ENCODE results near the gene PTPRT.

DNA sequence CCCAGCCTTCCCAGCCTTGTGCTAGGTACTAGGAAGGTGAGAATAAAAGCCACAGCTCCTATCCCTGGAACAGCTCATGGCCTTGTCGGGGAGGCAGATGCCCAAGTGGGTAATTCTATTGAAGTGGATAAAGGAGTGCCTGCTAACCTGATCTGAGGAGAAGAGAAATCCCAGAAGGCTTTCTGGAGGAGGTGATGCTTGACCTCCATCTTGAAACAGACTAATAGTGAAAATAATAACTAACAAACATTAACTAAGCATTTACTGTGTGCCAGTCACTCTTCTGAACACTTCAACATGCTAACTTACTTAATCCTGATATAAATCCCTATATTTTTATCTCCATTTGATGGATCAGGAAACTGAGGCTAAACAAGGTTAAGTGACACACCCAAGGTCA, 1078.4 kb downstream of the PTPRT start:
- no peak for TF ChIP-seq EP300 (IDR thresholded peaks at IDR 0.05)
- TF ChIP-seq, protein P1, sequence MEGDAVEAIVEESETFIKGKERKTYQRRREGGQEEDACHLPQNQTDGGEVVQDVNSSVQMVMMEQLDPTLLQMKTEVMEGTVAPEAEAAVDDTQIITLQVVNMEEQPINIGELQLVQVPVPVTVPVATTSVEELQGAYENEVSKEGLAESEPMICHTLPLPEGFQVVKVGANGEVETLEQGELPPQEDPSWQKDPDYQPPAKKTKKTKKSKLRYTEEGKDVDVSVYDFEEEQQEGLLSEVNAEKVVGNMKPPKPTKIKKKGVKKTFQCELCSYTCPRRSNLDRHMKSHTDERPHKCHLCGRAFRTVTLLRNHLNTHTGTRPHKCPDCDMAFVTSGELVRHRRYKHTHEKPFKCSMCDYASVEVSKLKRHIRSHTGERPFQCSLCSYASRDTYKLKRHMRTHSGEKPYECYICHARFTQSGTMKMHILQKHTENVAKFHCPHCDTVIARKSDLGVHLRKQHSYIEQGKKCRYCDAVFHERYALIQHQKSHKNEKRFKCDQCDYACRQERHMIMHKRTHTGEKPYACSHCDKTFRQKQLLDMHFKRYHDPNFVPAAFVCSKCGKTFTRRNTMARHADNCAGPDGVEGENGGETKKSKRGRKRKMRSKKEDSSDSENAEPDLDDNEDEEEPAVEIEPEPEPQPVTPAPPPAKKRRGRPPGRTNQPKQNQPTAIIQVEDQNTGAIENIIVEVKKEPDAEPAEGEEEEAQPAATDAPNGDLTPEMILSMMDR (IDR thresholded peaks at IDR 0.05) = no peak
